GM18870 (cell line): Measurements from ENCODE around the gene KLHL8.

Experiments used
- ATAC-seq: cut with Tn5 transposase; IDR thresholded peaks from one replicate; pipeline ENCODE4 v1.9.1; 2021; ENCODE audit warnings: moderate library complexity; ENCODE audit not compliant: unreplicated experiment

The KLHL8 gene

GRCh38 chr4:87220094-87220822 lies at the start of gene KLHL8:
Gene KLHL8 (minus strand): TSS chr4:87220618. CDS start chr4:87195539, 25,079 bp downstream.
- ATAC-seq = peak; percentile 59

- ATAC-seq = no peak
Observed at GRCh38 chr4:87270144-87270543, 49.7 kb upstream of the KLHL8 start.

GRCh38 chr4:87268411-87268810 lies 48.0 kb upstream of the KLHL8 start:
- no peak for ATAC-seq

GRCh38 chr4:87266986-87267385 lies 46.6 kb upstream of the KLHL8 start:
- no peak for ATAC-seq

GRCh38 chr4:87262886-87263285 lies 42.5 kb upstream of the KLHL8 start:
- ATAC-seq = no peak

GRCh38 chr4:87260477-87260876 lies 40.1 kb upstream of the KLHL8 start:
- ATAC-seq = no peak

- no peak for ATAC-seq
Observed at GRCh38 chr4:87258677-87259076, 38.3 kb upstream of the KLHL8 start.

GRCh38 chr4:87257523-87257922 lies 37.1 kb upstream of the KLHL8 start:
- ATAC-seq = no peak

- ATAC-seq = no peak
Observed at GRCh38 chr4:87255755-87256154, 35.3 kb upstream of the KLHL8 start.

- no peak for ATAC-seq
Observed at GRCh38 chr4:87251106-87251505, 30.7 kb upstream of the KLHL8 start.

- ATAC-seq = no peak
Observed at GRCh38 chr4:87250294-87250693, 29.9 kb upstream of the KLHL8 start.

GRCh38 chr4:87249332-87250019 lies 29.1 kb upstream of the KLHL8 start:
- no peak for ATAC-seq

GRCh38 chr4:87243426-87244053 lies 23.1 kb upstream of the KLHL8 start:
- ATAC-seq = no peak

- no peak for ATAC-seq
Observed at GRCh38 chr4:87241336-87241735, 20.9 kb upstream of the KLHL8 start.

- no peak for ATAC-seq
Observed at GRCh38 chr4:87240341-87240740, 19.9 kb upstream of the KLHL8 start.

GRCh38 chr4:87239821-87240220 lies 19.4 kb upstream of the KLHL8 start:
- no peak for ATAC-seq

- ATAC-seq = no peak
Observed at GRCh38 chr4:87239194-87239593, 18.8 kb upstream of the KLHL8 start.

- no peak for ATAC-seq
Observed at GRCh38 chr4:87236861-87237260, 16.4 kb upstream of the KLHL8 start.

GRCh38 chr4:87235020-87235671 lies 14.7 kb upstream of the KLHL8 start:
- no peak for ATAC-seq

GRCh38 chr4:87232216-87232615 lies 11.8 kb upstream of the KLHL8 start:
- ATAC-seq = no peak

GRCh38 chr4:87230806-87231205 lies 10.4 kb upstream of the KLHL8 start:
- ATAC-seq = no peak

GRCh38 chr4:87229979-87230378 lies 9.6 kb upstream of the KLHL8 start:
- no peak for ATAC-seq
